ENCODE results near the gene CMTR1.

DNA sequence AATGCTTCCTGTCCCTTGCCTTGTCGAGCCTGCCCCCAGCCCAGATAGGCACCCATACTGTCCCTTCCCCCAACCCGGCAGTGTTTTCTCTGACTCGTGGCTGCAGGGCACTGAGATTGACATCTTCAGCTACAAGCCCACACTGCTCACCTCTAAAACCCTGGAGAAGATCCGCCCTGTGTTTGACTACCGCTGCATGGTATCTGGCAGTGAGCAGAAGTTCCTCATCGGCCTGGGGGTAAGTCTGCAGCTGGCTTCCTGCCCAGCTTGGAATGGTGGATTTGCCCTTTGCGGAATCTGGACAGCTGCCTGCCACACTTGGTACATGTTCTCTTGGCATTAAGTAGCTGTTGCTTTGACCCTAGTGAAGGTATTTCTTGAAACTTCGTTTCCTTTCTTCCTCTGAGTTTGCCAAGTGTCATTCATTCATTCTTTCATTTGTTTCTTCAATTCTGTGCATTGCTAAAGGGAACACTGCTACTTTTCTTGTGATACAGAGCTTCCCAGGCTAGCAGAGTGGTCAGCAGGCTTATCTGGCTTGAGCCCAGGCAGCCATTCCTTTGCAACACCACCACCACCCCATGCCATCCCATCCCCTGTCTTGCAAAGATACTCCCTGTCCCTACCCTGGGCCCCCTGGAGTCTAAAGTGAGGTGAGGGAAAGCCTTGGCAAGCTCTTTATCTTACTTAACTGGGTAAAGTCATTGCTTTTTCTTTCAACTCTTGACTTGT, 40.5 kb downstream of the CMTR1 start:
- no peak for TF ChIP-seq CTCF (IDR thresholded peaks at IDR 0.05)
- no peak for TF ChIP-seq POLR2A (IDR thresholded peaks at IDR 0.05)
